ENCODE results near the gene MAPRE3.

DNA sequence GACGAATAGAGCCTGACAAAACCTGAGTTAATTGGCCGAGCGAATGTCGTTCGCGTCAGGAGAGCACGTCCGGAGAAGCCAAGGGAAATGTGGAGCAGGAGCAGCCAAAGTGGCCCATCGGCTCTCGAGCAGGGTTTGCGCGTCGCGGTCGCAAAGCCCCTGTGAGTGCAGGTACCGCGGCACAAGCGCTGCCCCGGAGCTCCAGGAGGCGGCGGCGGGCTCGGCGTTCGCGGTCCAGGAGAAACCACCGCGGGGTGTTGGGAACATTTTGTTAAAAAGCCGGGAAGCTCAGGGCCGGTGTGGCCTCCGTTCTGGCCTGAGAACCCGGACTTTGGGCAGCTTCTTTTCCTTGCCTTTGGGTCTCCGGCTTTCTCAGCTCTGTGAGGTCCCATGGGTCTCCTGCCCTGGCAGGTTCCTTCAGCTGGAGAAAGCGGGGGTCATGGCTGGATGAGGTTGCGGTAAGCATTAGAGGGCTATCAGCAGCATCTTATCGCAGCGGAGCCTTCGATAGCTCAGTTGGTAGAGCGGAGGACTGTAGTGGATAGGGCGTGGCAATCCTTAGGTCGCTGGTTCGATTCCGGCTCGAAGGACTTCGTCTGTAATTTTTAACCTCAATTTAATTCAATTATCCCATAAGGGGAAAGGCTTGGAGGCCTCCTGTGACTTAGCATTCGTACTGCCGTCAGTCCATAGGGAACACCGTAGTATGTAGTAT is 80.0 kb downstream of the MAPRE3 start:
- peak; percentile 11 to 28 for TF ChIP-seq EP300 (IDR thresholded peaks at IDR 0.05)
- TF ChIP-seq CTCF (IDR thresholded peaks at IDR 0.05): peak; percentile 35 to 86 (median 52)
- TF ChIP-seq POLR2A (IDR thresholded peaks at IDR 0.05): no peak
